HepG2 (cell line): ENCODE results near the gene SAE1.

ENCODE experiments used
- CTCF ChIP-seq: sonication (generic); formaldehyde crosslinking; IDR thresholded peaks from 2 replicates; pipeline ENCODE4 v1.5.0; 2020; ENCODE audit warnings: mild to moderate bottlenecking, missing genetic modification reagents, moderate library complexity
- EP300 ChIP-seq, 3 experiments: sonication (generic) in 1 of 3; formaldehyde crosslinking in 1 of 3; IDR thresholded peaks; 2 replicates each; pipeline versions ENCODE4 v1.5.1 to v1.6.1; 2011 to 2020; ENCODE audit warnings: low read depth in 2 of 3, low read length in 2 of 3, borderline replicate concordance in 1 of 3, improper control_type of control experiment in 1 of 3, mild to moderate bottlenecking in 1 of 3, missing genetic modification reagents in 1 of 3, moderate library complexity in 1 of 3
- IRF1 ChIP-seq: sonication (generic); formaldehyde crosslinking; IDR thresholded peaks from 2 replicates; pipeline ENCODE4 v1.4.0; 2020; ENCODE audit warnings: low read depth, mild to moderate bottlenecking, missing genetic modification reagents
- POLR2A ChIP-seq, 2 experiments: IDR thresholded peaks; 2 replicates each; pipeline ENCODE4 v1.6.1; 2011; ENCODE audit warnings: low read depth in 2 of 2, low read length in 2 of 2, mild to moderate bottlenecking in 1 of 2, moderate library complexity in 1 of 2; ENCODE audit not compliant: insufficient read depth in 1 of 2
- POLR2AphosphoS5 ChIP-seq: IDR thresholded peaks from 2 replicates; pipeline ENCODE4 v1.6.1; 2012; ENCODE audit warnings: low read depth, low read length
- ZBTB49 ChIP-seq: sonication (generic); formaldehyde crosslinking; IDR thresholded peaks from 2 replicates; pipeline ENCODE4 v1.4.0; 2020; ENCODE audit warnings: missing genetic modification reagents, borderline replicate concordance
- ZNF333 ChIP-seq: sonication (generic); formaldehyde crosslinking; IDR thresholded peaks from 2 replicates; pipeline ENCODE4 v1.4.0; 2020; ENCODE audit warnings: mild to moderate bottlenecking, missing genetic modification reagents, borderline replicate concordance
- ZNF580 ChIP-seq: IDR thresholded peaks from 2 replicates; pipeline ENCODE4 v1.6.1; 2016; ENCODE audit warnings: low read depth, borderline replicate concordance
- ZNF616 ChIP-seq: sonication (generic); formaldehyde crosslinking; IDR thresholded peaks from 2 replicates; pipeline ENCODE4 v1.5.0; 2020; ENCODE audit warnings: low read depth, mild to moderate bottlenecking, missing genetic modification reagents
- ZNF776 ChIP-seq: sonication (generic); formaldehyde crosslinking; IDR thresholded peaks from 2 replicates; pipeline ENCODE4 v1.4.0; 2020; ENCODE audit warnings: mild to moderate bottlenecking, missing genetic modification reagents

GRCh38 chr19:47109541-47110375 is 20.9 kb upstream of the SAE1 start:
- TF ChIP-seq EP300 (IDR thresholded peaks at IDR 0.05; ENCODE audit: low read depth in 2 of 2, low read length in 2 of 2) (no peak), EP300 (CRISPR knock-in tag; IDR thresholded peaks at IDR 0.05; ENCODE audit: borderline replicate concordance) (no peak), POLR2A (IDR thresholded peaks at IDR 0.05; ENCODE audit: insufficient read depth in 1 of 2, low read depth in 2 of 2, low read length in 2 of 2) (peak in 1 of 2 experiments; percentile 44; a peak in 1 of 4 replicates), ZNF616 (CRISPR knock-in tag) (no peak), ZNF333 (CRISPR knock-in tag) (no peak), ZNF776 (CRISPR knock-in tag) (no peak), ZNF580 (CRISPR knock-in tag) (no peak), ZBTB49 (no peak), POLR2AphosphoS5 (peak; percentile 58), IRF1 (CRISPR knock-in tag) (no peak), CTCF (CRISPR knock-in tag) (no peak)
